Neural cell (in vitro differentiated cells): Measurements from ENCODE around the gene ITGB6. TPM values are rescaled to one million over a fixed set of nuclear protein-coding genes. Genes with fewer than 3 reads are reported as not detected.
A peak's percentile ranks its signal among the peaks of the same experiment; 100 is the strongest.

Experiments used
- H2AFZ ChIP-seq: fragments of 200-600, 300-800 bp; sonication (generic), shearing (Covaris generic); 2 replicates; pipeline ENCODE4 v1.6.0; 2014; ENCODE audit warnings: low read depth, mild to moderate bottlenecking, antibody characterized with exemption, low read length, moderate library complexity
- H3F3A ChIP-seq: fragments of 200-600 bp; shearing (Covaris generic); 2 replicates; pipeline ENCODE4 v1.6.1; 2016; ENCODE audit warnings: mild to moderate bottlenecking, moderate library complexity, mixed read lengths, antibody characterized with exemption, low read length; ENCODE audit not compliant: insufficient read depth, poor library complexity, severe bottlenecking
- H3K27ac ChIP-seq: fragments of 200-600, 300-800 bp; sonication (generic), shearing (Covaris generic); 2 replicates; pipeline ENCODE4 v1.5.1; 2014; ENCODE audit warnings: mild to moderate bottlenecking, low read length, moderate library complexity
- H3K27me3 ChIP-seq: fragments of 300-800, 200-600 bp; sonication (generic), shearing (Covaris generic); 2 replicates; pipeline ENCODE4 v1.6.0; 2014; ENCODE audit warnings: mild to moderate bottlenecking, low read depth, low read length, moderate library complexity; ENCODE audit not compliant: insufficient read depth
- H3K36me3 ChIP-seq: fragments of 300-800, 200-600 bp; sonication (generic), shearing (Covaris generic); 2 replicates; pipeline ENCODE4 v1.5.1; 2014; ENCODE audit warnings: mild to moderate bottlenecking, antibody characterized with exemption, low read length, moderate library complexity; ENCODE audit not compliant: insufficient read depth
- H3K4me2 ChIP-seq: fragments of 300-800, 200-600 bp; sonication (generic), shearing (Covaris generic); 2 replicates; pipeline ENCODE4 v1.6.0; 2014; ENCODE audit warnings: mild to moderate bottlenecking, low read length
- H3K4me3 ChIP-seq: fragments of 300-800, 200-600 bp; sonication (generic), shearing (Covaris generic); 2 replicates; pipeline ENCODE4 v1.5.1; 2014; ENCODE audit warnings: mild to moderate bottlenecking, low read length, moderate library complexity
- H3K79me2 ChIP-seq: fragments of 200-600 bp; shearing (Covaris generic); replicated peaks from 2 replicates; pipeline ENCODE4 v1.6.0; 2014; ENCODE audit warnings: mild to moderate bottlenecking, low read length, moderate library complexity; ENCODE audit not compliant: insufficient read depth
- H3K9ac ChIP-seq: fragments of 300-800, 200-600 bp; sonication (generic), shearing (Covaris generic); 2 replicates; pipeline ENCODE4 v1.6.1; 2016; ENCODE audit warnings: mild to moderate bottlenecking, low read length, mixed read lengths
- H3K9me2 ChIP-seq: fragments of 200-600 bp; shearing (Covaris generic); 2 replicates; pipeline ENCODE4 v1.6.1; 2016; ENCODE audit warnings: mild to moderate bottlenecking, low read length, mixed read lengths; ENCODE audit not compliant: insufficient read depth
- H3K9me3 ChIP-seq: fragments of 200-600, 300-800 bp; sonication (generic), shearing (Covaris generic); 2 replicates; pipeline ENCODE4 v1.6.1; 2016; ENCODE audit warnings: mild to moderate bottlenecking, mixed run types, low read length, moderate library complexity, mixed read lengths
- H4K20me1 ChIP-seq: fragments of 200-600 bp; shearing (Covaris generic); 2 replicates; pipeline ENCODE4 v1.6.1; 2016; ENCODE audit warnings: mild to moderate bottlenecking, mixed run types; ENCODE audit not compliant: insufficient read depth
- CTCF ChIP-seq: fragments of 450-650 bp; IDR thresholded peaks from 2 replicates; pipeline ENCODE4 v1.5.1; 2014; ENCODE audit warnings: antibody characterized with exemption, mild to moderate bottlenecking, moderate library complexity; ENCODE audit not compliant: poor library complexity, severe bottlenecking
- EP300 ChIP-seq: fragments of 450-650 bp; conservative IDR thresholded peaks from 2 replicates; pipeline ENCODE4 v1.6.1; 2014; ENCODE audit warnings: antibody characterized with exemption, mild to moderate bottlenecking, moderate library complexity; ENCODE audit not compliant: poor library complexity, severe bottlenecking
- EZH2 ChIP-seq: fragments of 200-600, 300-800 bp; shearing (Covaris generic), sonication (generic); IDR thresholded peaks from 2 replicates; pipeline ENCODE4 v1.6.1; 2014; ENCODE audit warnings: antibody characterized with exemption, low read length, borderline replicate concordance, mild to moderate bottlenecking; ENCODE audit not compliant: insufficient read depth, poor library complexity, severe bottlenecking
- MXI1 ChIP-seq: fragments of 450-650 bp; conservative IDR thresholded peaks from 2 replicates; pipeline ENCODE4 v1.6.1; 2014; ENCODE audit warnings: antibody characterized with exemption, mild to moderate bottlenecking; ENCODE audit not compliant: poor library complexity, severe bottlenecking
- POLR2AphosphoS5 ChIP-seq: IDR thresholded peaks from 2 replicates; pipeline ENCODE4 v1.6.1; 2012
- RAD21 ChIP-seq: fragments of 450-650 bp; conservative IDR thresholded peaks from 2 replicates; pipeline ENCODE4 v1.6.1; 2014; ENCODE audit warnings: antibody characterized with exemption, mild to moderate bottlenecking, moderate library complexity
- REST ChIP-seq: IDR thresholded peaks from 2 replicates; pipeline ENCODE4 v1.6.1; 2012; ENCODE audit warnings: borderline replicate concordance
- SMC3 ChIP-seq: fragments of 450-650 bp; conservative IDR thresholded peaks from 2 replicates; pipeline ENCODE4 v1.6.1; 2014; ENCODE audit warnings: antibody characterized with exemption, mild to moderate bottlenecking, moderate library complexity; ENCODE audit not compliant: poor library complexity
- TAF1 ChIP-seq: IDR thresholded peaks from 2 replicates; pipeline ENCODE4 v1.6.1; 2012; ENCODE audit warnings: low read depth
- polyA plus RNA-seq: library from polyadenylated mRNA; depleted of rRNA; stranded (reverse); fragments of >200 nt; gene quantifications from 2 replicates; pipeline ENCODE4 v1.2.3, GENCODE V29; 2014

The ITGB6 gene
- polyA plus RNA-seq, 1 donor from 2014 or later = 8.3 TPM

GRCh38 chr2:160167089-160167740 lies 32.9 kb downstream of the ITGB6 start:
- TF ChIP-seq POLR2AphosphoS5 = peak; percentile 44
- TF ChIP-seq SMC3 = no peak
- no peak for TF ChIP-seq RAD21
- no peak for TF ChIP-seq TAF1
- H4K20me1 ChIP-seq = no peaks in the 10 kb centered on the region
- no peak overlapping the region for H3K9ac ChIP-seq
- peak overlapping the region; percentile 2 for H3K27ac ChIP-seq
- H3K9me3 ChIP-seq = no peaks in the 10 kb centered on the region
- no peaks in the 10 kb centered on the region for H3K79me2 ChIP-seq
- no peaks in the 10 kb centered on the region for H3K36me3 ChIP-seq
- H3F3A ChIP-seq = no peaks in the 10 kb centered on the region
- H3K4me3 ChIP-seq = no peak overlapping the region
- no peaks in the 10 kb centered on the region for H3K27me3 ChIP-seq
- H2AFZ ChIP-seq = no peak overlapping the region
- H3K9me2 ChIP-seq = no peaks in the 10 kb centered on the region
- no peak overlapping the region for H3K4me2 ChIP-seq

GRCh38 chr2:160165996-160166395 lies 34.1 kb downstream of the ITGB6 start:
- Histone ChIP-seq H3K79me2 (no peaks in the 10 kb centered on the region), H2AFZ (no peak overlapping the region), H3K36me3 (no peaks in the 10 kb centered on the region), H3F3A (no peaks in the 10 kb centered on the region), H3K9ac (no peak overlapping the region), H3K27ac (no peak overlapping the region), H3K9me3 (no peaks in the 10 kb centered on the region), H3K4me2 (no peak overlapping the region), H3K27me3 (no peaks in the 10 kb centered on the region), H3K9me2 (no peaks in the 10 kb centered on the region), H4K20me1 (no peaks in the 10 kb centered on the region), H3K4me3 (no peak overlapping the region)
- TF ChIP-seq TAF1 (no peak), MXI1 (no peak), CTCF (no peak), EZH2 (no peak), REST (no peak), EP300 (no peak), POLR2AphosphoS5 (no peak), RAD21 (no peak), SMC3 (no peak)

- no peaks in the 10 kb centered on the region for H3K9me2 ChIP-seq
- no peaks in the 10 kb centered on the region for H3K79me2 ChIP-seq
- H3K9ac ChIP-seq = no peak overlapping the region
- H3K4me3 ChIP-seq = no peak overlapping the region
- no peak overlapping the region for H2AFZ ChIP-seq
- H3K9me3 ChIP-seq = no peaks in the 10 kb centered on the region
- no peaks in the 10 kb centered on the region for H3F3A ChIP-seq
- H3K4me2 ChIP-seq = no peak overlapping the region
- no peaks in the 10 kb centered on the region for H3K36me3 ChIP-seq
- no peak overlapping the region for H3K27ac ChIP-seq
- H3K27me3 ChIP-seq = no peaks in the 10 kb centered on the region
- no peaks in the 10 kb centered on the region for H4K20me1 ChIP-seq
- TF ChIP-seq MXI1 = no peak
- TF ChIP-seq SMC3 = no peak
- TF ChIP-seq POLR2AphosphoS5 = no peak
- no peak for TF ChIP-seq CTCF
- no peak for TF ChIP-seq EZH2
- no peak for TF ChIP-seq REST
- TF ChIP-seq TAF1 = no peak
- TF ChIP-seq EP300 = no peak
- no peak for TF ChIP-seq RAD21
These were observed 35.0 kb downstream of the ITGB6 start for GRCh38 chr2:160165081-160165480.
